ENCODE data around the gene AUTS2.

DNA sequence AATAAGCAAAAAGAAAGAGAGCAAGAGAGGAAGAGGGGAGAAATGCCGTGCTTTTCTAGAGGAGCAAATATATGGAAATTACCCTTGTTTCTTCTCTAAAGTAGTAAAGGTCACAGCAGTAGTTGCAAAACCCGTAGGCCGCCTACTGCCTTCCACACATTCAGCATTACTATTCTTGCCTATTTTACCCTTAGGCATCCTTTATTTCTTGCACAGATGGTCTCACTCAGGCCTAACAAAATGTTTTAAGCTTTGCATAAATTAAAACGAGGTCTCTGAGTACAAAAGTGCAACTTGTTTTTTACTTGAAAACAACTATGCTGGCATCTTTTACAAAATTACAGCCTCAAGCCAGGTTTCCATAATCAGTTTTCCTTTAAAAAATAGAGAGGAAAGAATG, 644.6 kb downstream of the AUTS2 start:
- TF ChIP-seq, protein P1, sequence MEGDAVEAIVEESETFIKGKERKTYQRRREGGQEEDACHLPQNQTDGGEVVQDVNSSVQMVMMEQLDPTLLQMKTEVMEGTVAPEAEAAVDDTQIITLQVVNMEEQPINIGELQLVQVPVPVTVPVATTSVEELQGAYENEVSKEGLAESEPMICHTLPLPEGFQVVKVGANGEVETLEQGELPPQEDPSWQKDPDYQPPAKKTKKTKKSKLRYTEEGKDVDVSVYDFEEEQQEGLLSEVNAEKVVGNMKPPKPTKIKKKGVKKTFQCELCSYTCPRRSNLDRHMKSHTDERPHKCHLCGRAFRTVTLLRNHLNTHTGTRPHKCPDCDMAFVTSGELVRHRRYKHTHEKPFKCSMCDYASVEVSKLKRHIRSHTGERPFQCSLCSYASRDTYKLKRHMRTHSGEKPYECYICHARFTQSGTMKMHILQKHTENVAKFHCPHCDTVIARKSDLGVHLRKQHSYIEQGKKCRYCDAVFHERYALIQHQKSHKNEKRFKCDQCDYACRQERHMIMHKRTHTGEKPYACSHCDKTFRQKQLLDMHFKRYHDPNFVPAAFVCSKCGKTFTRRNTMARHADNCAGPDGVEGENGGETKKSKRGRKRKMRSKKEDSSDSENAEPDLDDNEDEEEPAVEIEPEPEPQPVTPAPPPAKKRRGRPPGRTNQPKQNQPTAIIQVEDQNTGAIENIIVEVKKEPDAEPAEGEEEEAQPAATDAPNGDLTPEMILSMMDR (IDR thresholded peaks at IDR 0.05; ENCODE audit: insufficient read depth, low read length, poor library complexity, severe bottlenecking): no peak
- TF ChIP-seq EZH2phosphoT487 (conservative IDR thresholded peaks at IDR 0.05; ENCODE audit: low read length): no peak

Data from SU-DHL-6 (cell line).